AG20443 (cell line): ENCODE results near the gene RPUSD1.
"Not testable (repeated sequence)": the region's sequence is repeated elsewhere in the genome, so short reads cannot be mapped to it uniquely, and the experiment has no call there.

ENCODE experiments used
- DNase-seq: peaks from one replicate; pipeline ENCODE4 v3.0.0; 2012; ENCODE audit warnings: low spot score, mixed read lengths

The RPUSD1 gene

DNA sequence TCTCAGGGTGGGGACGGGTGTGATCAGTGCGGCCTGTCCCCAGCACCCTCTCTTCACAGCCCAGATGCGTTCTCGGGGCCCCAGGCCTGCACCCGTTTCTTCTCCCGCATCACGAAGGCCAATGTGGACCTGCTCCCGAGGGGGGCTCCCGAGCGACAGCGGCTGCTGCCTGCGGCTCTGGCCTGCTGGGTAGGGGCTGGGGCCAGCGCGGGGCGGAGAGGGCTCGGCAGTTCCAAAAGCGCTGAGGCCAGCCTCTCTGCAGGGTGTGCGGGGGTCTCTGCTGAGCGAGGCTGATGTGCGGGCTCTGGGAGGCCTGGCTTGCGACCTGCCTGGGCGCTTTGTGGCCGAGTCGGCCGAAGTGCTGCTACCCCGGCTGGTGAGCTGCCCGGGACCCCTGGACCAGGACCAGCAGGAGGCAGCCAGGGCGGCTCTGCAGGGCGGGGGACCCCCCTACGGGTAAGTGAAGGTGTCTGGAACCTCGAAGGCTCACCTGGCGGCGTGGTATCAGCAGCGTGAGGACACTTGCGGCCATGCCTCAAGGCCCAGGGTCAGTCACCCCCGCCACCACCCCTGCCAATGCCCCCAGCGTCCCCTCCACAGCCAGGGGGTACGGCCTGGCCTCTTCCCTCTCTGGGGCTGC is 23.2 kb downstream of the RPUSD1 start:
- DNase-seq, result no peak

DNA sequence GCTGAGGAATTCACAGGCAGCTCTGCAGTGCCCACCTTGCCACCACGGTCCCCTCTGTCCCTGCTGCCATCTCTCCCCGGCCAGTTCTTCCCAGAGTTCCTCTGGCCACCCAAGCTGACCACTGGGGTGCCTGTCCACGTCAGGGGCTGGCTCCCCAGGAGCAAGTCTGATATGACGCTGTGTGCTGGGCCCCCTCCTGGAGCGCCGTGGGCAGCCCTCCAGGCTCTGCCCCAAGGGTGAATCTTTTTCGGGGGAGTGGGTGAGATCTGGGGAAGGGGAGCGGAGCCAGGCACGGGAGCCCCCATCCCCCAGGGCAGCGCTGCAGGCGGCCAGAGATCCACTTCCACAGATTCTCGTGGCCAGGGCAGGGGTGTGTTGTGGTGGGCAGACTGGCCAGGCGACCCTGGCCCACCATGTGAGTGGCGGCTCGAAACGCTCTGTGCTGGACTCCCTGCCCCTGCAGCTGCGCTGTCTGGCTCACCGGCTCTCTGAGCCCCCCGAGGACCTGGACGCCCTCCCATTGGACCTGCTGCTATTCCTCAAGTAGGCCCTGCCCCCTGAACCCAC is 23.9 kb downstream of the RPUSD1 start:
- no peak for DNase-seq

DNA sequence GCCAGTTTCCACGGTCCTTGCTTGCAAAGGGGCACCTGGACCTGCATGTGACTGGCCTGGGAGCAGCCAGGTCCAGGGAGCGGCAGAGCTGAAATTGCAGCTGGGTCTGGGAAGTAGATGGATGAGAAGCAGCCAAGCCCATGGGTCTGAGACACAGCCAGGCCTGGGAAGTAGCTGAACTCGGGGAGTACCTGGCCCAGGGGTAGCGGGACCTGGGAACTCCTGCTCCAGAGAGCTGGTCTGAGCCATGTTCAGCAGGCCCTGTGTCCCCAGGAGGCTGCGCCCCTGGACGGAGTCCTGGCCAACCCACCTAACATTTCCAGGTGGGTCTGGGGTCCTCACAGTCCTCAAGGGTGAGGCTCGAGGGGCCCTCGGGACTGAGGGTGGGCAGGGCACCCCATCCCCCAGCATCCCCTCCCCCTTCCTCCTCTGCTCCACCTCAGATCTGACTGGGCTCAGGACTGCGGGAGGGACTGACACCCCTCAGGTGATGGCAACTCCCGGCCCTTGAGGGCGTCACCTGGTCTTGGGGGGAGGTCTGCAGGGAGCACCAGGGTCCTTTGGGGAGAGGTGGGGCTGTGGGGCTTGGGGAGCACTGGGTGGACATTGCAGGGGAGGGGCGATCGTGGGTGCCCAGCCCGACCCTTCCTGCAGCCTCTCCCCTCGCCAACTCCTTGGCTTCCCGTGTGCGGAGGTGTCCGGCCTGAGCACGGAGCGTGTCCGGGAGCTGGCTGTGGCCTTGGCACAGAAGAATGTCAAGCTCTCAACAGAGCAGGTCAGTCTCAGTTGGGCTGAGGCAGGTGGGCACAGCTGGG is 24.6 kb downstream of the RPUSD1 start:
- no peak for DNase-seq

DNA sequence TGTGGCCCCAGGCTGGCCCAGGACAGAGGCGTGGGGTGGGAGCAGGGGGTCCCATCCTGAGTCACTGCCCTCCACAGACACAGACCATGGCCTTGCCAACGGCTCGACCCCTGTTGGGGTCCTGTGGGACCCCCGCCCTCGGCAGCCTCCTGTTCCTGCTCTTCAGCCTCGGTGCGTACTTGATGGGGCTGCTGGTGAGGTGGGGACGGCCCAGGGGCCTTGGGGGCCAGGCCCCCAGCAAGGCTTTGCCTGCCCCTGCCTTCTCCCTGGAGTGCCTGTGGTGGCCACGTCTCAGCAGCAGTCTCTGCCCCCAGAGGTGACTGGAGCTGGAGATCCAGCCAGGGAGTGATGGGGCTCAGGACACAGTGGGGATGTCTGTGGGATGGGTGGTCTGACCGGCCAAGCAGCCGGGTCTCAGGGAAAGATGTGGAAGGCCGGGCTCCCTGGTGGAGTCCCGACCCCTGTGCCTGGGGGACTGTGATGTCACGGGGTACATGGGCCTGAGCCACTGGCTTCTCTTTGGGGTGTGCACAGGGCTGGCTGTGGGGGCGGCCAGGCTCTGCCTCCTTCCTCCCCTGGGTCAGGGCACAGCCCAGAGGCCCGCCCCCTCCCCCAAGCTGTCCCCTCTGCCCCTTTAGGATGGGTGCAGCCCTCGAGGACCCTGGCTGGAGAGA is 25.4 kb downstream of the RPUSD1 start:
- DNase-seq, result no peak

DNA sequence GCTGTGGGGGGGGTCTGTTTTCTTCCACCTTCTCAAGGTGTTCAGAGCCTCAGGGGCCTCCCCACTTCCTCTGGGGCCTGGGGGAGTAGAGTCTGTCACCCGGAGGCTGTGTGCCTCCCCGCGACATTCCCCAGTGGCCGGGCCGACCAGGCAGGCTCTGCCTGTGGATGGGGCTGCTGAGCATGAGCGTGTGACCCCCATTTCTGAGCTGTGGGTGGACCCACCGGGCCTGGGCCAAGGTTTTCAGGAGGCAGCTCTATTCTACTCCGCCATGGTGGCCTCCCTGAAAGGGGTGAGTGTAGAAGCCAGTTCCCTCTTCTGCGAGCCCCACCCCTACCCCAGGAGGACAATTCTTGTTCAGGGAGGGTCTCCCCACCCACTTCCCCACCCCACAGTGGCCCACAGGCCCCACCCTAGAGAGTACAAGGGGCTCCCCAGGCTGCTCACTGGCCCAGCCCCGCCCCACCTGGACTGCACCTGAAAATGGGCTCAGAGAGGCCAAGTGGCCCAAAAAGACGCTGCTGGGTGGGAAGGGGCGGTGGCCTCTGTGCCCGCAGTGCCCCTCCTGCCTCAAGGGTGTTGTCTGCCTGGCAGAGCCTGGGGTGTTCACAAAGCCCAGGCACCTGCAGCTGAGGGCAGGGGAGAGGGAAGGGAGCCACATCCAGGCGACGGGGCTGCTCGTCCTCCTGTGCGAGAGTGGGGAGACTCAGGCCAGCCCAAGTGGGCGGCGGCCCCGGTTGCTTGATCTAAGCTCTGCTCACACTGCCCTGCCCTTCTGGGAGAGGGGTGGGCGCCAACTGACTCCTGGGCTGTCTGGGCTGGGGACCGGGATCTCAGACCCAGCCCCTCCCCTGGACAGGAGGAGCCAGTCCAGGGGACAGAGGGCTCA is 26.3 kb downstream of the RPUSD1 start:
- DNase-seq, result no peak

DNA sequence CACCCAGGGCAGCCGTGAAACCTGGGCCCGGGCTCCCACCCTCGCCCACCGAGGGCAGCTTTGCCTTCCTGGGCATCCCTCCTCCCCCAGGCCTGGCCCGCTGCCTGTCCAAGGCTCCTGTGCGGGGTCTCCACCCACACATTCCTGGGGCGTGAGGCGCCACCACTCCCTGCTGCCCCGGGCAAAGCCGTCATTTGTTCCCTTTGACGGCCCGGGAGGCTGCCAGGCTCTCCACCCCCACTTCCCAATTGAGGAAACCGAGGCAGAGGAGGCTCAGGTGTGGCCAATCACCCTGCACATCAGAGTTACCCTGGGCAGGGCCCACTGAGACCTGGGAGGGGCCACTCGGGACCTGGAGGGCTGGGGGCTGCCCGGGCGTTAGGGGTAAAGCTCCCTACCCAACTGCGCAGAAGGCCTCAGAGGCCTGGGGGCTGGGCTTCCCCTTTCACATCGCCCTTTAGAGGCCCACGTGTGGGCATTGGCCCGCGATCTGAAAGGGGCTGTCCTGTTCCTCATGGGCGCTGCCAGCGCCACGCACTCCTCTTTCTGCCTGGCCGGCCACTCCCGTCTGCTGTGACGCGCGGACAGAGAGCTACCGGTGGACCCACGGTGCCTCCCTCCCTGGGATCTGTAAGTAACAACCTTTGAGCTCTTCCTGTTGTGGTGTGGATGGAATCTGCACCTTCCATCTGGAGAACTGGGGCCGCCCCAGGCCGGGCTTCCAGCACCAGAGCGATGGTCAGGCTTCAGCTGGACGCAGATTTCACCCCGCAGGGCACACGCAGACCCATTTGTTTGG is 27.4 kb downstream of the RPUSD1 start, which contains the start of gene MSLN:
Gene MSLN, plus strand, starts transcription at position 190 of the 799 bp plus-strand sequence. CDS start 1,947 bp downstream, outside the sequence.
- DNase-seq, result peak; percentile 59

DNA sequence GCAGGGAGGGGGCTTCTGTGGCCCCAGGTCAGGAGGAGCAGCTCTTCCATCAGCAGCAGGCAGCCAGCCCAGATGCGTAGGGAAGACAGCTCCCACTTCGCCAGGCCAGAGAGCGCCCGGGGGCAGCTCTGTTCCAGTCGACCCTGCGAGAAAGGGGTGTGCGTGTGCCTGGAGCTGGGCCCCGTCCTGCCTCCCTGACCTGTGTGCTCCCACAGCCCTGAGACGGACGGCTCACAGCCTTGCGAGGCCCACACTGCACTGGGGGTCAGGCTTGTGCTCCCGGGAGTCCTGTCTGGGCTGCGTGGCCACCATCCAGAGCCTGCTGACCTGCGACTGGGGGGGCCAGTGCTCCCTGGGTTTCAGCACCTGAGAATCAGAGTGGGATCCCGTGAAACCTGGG is 28.1 kb downstream of the RPUSD1 start:
- DNase-seq, result no peak

DNA sequence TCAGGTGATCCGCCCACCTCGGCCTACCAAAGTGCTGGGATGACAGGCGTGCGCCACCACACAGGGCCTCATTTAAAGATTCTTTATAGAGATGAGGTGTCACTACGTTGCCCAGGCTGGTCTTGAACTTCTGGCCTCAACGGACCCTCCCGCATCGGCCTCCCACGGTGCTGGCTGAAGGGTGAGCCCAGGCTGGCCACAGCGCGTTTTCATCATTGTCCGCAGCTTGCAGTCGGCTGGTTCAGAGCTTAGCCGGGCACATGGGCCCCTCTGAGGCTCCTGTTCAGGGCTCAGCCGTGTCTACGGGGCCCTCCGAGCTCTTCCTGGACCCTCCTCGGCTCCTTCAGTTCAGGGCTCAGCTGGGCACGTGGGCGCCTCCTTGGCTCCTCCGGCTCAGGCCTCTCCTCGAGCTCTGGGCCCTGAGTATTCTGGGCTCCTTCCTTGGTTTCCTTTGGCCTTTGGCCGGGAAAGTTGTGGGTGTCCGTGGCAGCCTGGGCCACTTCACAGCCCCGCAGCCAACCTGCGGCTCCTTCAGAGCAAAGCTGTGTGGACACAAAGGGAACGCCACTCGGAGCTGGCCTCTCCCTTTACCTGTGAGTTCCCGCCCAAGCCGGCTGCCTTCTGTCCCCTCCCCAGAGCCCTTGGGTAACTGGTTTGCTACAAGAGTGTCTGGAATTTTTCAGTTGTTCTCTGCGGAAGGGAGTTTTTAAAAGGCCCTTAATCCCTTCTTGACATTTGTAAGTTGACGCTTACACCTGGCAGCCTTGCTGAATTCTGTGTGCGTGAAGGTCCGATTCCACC is 28.9 kb downstream of the RPUSD1 start:
- DNase-seq, result no peak

DNA sequence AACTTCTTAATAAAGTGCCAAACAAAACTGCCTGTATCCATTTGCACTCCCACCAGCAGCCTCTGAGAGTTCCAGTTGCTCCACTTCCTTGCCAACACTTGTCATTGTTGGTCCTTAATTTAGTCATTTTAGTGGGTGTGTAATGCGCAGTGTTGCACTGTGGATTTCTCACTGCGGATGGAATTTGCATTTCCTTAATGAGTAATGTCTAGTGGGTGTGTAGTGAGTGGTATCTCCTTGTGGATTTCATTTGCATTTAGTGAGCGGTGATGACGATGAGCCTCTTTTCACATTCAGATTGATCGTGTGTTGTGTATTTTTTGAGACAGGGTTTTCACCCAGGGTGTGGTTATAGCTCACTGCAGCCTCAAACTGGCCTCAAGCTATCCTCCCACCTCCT is 31.8 kb downstream of the RPUSD1 start:
- no peak for DNase-seq

DNA sequence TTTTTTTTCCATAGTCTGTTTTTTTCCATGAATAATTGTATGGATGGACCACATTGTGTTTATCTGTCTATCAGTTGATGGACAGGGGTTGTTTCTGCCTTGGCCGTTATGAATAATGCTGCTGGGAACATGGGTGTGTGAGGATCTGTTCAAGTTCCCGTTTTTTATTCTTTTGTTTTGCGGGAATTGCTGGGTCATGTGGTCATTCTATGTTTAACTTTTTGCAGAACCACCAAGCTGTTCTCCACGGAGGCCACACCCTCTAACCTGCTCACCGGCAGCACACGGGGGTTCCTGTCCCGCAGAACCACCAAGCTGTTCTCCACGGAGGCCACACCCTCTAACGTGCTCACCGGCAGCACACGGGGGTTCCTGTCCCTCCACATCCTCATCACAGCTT is 33.5 kb downstream of the RPUSD1 start:
- DNase-seq, result no peak

DNA sequence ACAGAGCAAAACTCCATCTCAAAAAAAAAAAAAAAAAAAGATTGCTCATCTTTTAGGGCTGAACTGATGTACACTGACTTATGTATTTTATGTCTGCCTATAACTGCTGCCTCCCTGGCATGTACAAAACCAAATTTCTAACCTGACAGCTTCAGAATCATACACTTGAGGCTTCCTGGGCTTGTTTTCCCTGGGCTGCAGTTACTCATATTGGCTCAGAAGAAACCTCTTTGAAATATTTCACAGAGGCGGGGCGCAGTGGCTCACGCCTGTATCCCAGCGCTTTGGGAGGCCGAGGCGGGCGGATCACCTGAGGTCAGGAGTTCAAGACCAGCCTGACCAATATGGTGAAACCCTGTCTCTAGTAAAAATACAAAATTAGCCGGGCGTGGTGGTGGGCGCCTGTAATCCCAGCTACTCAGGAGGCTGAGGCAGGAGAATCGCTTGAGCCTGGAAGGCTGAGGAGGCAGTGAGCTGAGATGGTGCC is 34.0 kb downstream of the RPUSD1 start:
- DNase-seq, result not testable (repeated sequence)

DNA sequence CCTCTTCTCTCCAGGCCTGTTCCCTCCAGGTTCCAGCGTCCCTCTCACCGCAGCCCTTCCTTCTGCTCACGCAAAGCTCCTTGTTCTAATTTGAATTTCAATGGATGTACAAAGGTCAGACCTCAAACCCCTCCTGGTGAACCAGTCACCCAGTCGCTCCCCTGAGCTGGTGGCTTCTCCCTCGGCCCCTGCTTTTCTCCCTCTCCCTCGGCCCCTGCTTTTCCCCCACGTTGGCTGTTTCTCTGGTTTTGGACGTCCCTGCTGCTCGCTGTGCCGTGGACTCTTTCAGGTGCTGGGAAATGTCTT is 36.2 kb downstream of the RPUSD1 start:
- no peak for DNase-seq

DNA sequence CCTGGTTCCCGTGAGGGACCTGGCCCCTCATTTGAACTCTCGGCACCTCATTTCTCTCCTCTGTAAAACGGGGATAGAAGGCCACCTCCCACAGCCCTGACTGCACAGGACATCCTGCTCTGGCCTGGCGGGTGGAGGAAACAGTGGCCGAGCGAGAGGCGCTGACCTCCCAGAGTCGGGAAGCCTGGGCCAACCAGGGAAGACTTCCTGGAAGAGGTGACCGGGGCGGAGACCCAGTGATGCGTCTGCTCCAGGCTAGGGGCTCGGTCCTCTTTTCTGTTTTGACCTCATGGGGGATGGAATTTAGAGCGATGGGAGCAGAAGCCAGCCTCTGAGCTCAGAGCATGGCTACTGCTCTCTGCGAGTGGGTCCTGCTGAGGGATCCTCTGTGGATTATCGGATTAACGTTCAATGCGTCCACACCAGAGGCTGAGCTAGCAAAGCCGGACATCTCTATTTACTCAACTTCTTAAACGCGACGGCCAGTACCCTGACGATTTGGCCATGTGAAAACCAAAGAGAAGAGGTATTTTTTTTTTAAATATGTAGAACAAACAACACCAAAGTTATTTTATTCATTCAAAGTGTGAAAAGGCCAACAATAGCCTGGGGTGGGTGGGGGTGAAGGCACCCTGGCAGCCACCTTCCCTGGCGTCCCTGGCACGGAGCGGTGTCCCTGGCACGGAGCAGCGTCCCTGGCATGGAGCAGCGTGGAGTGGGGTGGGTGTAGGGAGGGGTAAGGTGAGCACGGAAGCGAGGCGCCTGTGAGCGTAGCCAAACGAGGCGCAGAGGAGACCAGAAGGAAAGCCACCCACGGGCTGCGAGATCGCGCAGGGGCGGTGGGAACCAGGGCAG is 36.8 kb downstream of the RPUSD1 start:
- DNase-seq, result no peak

DNA sequence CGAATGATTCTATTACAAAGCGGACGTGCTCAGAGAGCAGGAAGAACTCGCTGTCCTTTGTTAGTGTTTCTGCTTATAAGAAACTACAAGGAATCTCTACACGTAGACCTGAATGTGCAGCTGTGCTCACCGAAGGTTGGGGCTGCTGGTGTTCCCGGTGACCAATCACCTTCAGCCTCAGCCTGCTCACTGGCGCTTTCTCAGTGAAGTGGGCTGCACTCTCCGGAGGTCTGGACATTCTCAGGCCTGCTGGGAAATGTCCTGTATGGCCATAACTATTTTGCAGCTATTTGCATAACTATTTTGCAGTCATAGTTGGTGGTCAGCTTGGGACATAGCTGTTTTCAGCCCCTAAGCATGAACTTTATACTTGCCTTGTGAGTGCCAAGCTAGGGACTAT is 37.7 kb downstream of the RPUSD1 start:
- DNase-seq, result no peak

DNA sequence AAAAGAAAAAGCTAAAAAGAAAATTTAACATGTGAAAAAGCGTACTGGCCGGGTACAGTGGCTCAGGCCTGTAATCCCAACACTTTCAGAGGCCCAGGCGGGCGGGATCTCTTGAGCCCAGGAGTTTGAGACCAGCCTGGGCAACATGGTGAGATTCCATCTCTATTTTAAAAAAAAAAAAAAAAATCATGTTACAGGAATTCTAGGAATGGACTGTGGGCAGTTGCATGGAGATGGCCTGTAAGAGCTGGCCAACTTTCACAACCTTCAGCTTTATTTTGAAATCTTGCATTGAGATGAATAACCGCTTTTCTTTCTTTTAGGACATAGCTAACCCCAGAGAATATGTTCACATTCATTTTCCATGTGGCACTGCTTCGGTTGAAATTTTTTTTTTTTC is 39.2 kb downstream of the RPUSD1 start:
- peak; percentile 87 for DNase-seq

DNA sequence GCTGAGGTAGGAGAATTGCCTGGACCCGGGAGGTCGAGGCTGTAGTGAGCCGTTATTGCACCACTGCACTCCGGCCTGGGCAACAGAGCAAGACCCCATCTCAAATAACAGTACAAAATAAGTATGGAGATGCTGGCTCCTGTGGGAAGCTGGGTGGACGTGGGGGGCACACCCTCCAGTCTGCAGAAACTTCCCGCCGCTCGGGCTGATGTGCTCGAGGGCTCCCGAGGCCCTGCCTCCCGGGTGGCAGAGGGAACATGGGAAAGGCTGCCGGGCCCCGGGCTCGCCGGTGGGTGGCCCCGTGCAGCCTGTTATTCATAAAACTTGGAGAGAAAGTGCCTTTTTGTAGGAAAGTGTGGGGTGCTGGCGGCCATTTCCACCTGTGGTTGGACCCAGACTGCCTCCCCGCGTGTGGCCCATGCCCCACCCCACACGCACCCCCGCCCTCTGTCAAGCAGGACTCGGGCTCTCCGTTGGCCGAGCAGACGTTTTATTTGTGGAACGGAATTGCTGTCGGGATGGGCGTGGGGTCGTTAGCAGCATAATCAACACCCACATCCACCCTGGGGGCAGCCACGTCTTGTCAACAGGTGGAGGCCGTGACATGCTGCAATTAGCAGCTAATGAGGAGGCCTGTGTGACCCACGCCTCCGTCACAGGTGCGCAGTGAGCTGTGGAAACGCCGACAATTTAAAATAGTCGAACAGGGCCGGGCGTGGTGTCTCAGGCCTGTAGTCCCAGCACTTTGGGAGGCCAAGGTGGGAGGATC is 40.0 kb downstream of the RPUSD1 start:
- no peak for DNase-seq

DNA sequence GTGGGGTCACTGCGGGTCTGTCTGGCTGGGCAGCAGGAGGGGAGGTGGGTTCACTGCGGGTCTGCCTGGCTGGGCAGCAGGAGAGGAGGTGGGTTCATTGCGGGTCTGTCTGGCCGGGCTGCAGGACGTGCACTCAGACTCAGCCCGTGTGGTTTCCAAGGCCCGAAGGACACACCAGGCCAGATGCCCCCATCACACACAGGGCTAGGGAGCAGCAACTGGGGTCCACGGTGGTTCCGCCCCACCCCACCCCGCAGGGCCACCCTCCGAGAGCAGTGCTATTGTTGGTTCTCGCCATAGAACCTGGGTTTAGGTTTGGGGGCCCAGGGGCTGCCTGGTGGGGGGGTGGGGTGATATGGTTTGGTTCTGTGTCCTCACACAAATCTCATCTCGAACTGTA is 41.5 kb downstream of the RPUSD1 start:
- no peak for DNase-seq

DNA sequence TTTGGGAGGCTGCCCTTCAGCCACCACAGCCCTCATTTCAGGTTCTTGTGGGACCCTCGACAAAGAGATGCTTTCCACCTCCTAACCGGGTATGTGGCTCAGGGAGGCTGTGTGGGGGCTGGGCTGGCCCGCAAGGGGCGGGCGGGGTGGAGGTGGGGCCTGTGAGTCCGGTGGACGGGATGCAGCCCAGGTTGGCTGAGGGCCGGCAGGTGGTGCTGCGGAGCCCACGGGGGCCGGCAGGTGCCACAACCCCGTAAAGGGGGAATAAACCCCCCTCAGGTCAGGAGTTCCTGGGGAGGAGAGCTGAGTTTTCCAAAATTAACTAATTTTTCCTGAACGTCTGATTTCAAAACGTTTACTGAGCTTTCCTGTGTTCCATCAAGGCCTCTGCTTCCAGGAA is 42.4 kb downstream of the RPUSD1 start:
- DNase-seq, result no peak
